Hepatocyte (in vitro differentiated cells): ENCODE results near the gene ZNF579.

Experiments
- EZH2 ChIP-seq: fragments of 200-600 bp; sonication (generic); IDR thresholded peaks from 2 replicates; pipeline ENCODE4 v1.6.1; 2016; ENCODE audit warnings: antibody characterized with exemption, mild to moderate bottlenecking, borderline replicate concordance
- TF ChIP-seq, protein P1 (sequence below): fragments of 200-600 bp; sonication (generic); IDR thresholded peaks from 2 replicates; pipeline ENCODE4 v1.5.1; 2016; ENCODE audit warnings: antibody characterized with exemption, mild to moderate bottlenecking; ENCODE audit not compliant: poor library complexity

DNA sequence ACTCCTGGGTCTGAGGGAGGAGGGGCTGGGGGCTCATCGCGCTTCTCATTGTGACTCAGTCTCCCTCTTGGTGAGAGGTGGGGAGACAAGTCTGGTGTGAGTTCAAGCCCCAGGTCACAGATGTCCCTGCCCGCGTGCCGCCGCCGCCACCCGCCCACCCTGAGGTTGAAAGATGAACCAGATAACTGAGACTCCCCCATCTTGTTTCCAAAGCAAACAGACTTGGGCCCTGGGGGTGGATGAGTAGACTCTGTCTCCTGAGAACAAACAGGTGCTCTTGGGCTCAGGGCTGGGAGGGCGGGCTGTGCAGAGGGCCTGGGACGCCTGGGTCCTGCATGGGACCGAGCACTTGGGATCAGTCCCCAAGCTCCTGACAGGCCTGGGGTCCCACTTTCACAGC lies 44.3 kb downstream of the ZNF579 start:
- TF ChIP-seq, protein P1, sequence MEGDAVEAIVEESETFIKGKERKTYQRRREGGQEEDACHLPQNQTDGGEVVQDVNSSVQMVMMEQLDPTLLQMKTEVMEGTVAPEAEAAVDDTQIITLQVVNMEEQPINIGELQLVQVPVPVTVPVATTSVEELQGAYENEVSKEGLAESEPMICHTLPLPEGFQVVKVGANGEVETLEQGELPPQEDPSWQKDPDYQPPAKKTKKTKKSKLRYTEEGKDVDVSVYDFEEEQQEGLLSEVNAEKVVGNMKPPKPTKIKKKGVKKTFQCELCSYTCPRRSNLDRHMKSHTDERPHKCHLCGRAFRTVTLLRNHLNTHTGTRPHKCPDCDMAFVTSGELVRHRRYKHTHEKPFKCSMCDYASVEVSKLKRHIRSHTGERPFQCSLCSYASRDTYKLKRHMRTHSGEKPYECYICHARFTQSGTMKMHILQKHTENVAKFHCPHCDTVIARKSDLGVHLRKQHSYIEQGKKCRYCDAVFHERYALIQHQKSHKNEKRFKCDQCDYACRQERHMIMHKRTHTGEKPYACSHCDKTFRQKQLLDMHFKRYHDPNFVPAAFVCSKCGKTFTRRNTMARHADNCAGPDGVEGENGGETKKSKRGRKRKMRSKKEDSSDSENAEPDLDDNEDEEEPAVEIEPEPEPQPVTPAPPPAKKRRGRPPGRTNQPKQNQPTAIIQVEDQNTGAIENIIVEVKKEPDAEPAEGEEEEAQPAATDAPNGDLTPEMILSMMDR = no peak
- no peak for TF ChIP-seq EZH2
